Caco-2 (cell line): ENCODE results near the gene IZUMO1R. TPM values are rescaled to one million over a fixed set of nuclear protein-coding genes. Genes with fewer than 3 reads are reported as not detected.

Source experiments
- total RNA-seq: library from RNA; stranded (reverse); gene quantifications from 2 replicates; pipeline ENCODE4 v1.2.3, GENCODE V29; 2022

Gene IZUMO1R
- total RNA-seq, 1 experiment from 2014 or later = not detected

Other genes starting within 250 kb of the IZUMO1R start
- 33.1 and 36.6 TPM in 2 replicates for gene PANX1, start 175.7 kb upstream of the IZUMO1R start, total RNA-seq
- 2.7 and 2.8 TPM in 2 replicates for gene GPR83, start 96.8 kb downstream of the IZUMO1R start, total RNA-seq
- 64.8 and 80.0 TPM in 2 replicates for gene MRE11, start 189.3 kb downstream of the IZUMO1R start, total RNA-seq
- gene ANKRD49, start 189.4 kb downstream of the IZUMO1R start, total RNA-seq = 27.5 and 29.2 TPM in 2 replicates
- gene C11orf97, start 207.9 kb downstream of the IZUMO1R start, total RNA-seq = not detected in 2 replicates
- 24.5 and 25.0 TPM in 2 replicates for gene FUT4, start 239.3 kb downstream of the IZUMO1R start, total RNA-seq